GM12865 (cell line): Measurements from ENCODE around the gene ROBO1.
A peak's percentile ranks its signal among the peaks of the same experiment; 100 is the strongest.

Experiments used
- DNase-seq: peaks from one replicate; pipeline ENCODE4 v3.0.0; 2010; ENCODE audit warnings: low read depth
- H3K4me3 ChIP-seq: 2 replicates; pipeline ENCODE4 v1.5.1; 2011; ENCODE audit warnings: mild to moderate bottlenecking, low read depth, low read length, control low read depth
- CTCF ChIP-seq: IDR thresholded peaks from 2 replicates; pipeline ENCODE4 v1.5.1; 2011; ENCODE audit warnings: low read length, control low read depth, low read depth, inconsistent platforms; ENCODE audit not compliant: insufficient read depth; ENCODE audit errors: missing control alignments

ROBO1 gene

GRCh38 chr3:78749056-78749455 is 1018.7 kb downstream of the ROBO1 start:
- TF ChIP-seq CTCF: no peak
- DNase-seq: no peak
- H3K4me3 ChIP-seq: no peak overlapping the region

GRCh38 chr3:78745847-78746246 is 1022.0 kb downstream of the ROBO1 start:
- H3K4me3 ChIP-seq: no peak overlapping the region
- TF ChIP-seq CTCF: no peak
- no peak for DNase-seq

GRCh38 chr3:78742491-78742890 is 1025.3 kb downstream of the ROBO1 start:
- H3K4me3 ChIP-seq: 0 out of 2 replicates have a peak overlapping the region, but pooled peaks have one; percentile 7
- TF ChIP-seq CTCF: no peak
- DNase-seq: no peak

GRCh38 chr3:78742041-78742440 is 1025.8 kb downstream of the ROBO1 start:
- DNase-seq: no peak
- no peak overlapping the region for H3K4me3 ChIP-seq
- TF ChIP-seq CTCF: no peak

- DNase-seq: no peak
- H3K4me3 ChIP-seq: no peak overlapping the region
- TF ChIP-seq CTCF: peak; percentile 32
Measured at GRCh38 chr3:78741066-78741645, 1026.6 kb downstream of the ROBO1 start.

- TF ChIP-seq CTCF: no peak
- DNase-seq: no peak
- no peak overlapping the region for H3K4me3 ChIP-seq
Measured at GRCh38 chr3:78738833-78739232, 1029.0 kb downstream of the ROBO1 start.

GRCh38 chr3:78737988-78738387 is 1029.8 kb downstream of the ROBO1 start:
- no peak for DNase-seq
- no peak for TF ChIP-seq CTCF
- no peak overlapping the region for H3K4me3 ChIP-seq
